HG02571 (cell line): ENCODE data around the gene ASIC4.

Experiments
- ATAC-seq: cut with Tn5 transposase; IDR thresholded peaks from one replicate; pipeline ENCODE4 v1.9.1; 2021; ENCODE audit warnings: mild to moderate bottlenecking, moderate library complexity; ENCODE audit not compliant: unreplicated experiment

Gene ASIC4

GRCh38 chr2:219478916-219479315 lies 35.4 kb upstream of the ASIC4 start:
- ATAC-seq = no peak

GRCh38 chr2:219480004-219480403 lies 34.3 kb upstream of the ASIC4 start:
- ATAC-seq = no peak

- no peak for ATAC-seq
Measured at GRCh38 chr2:219482674-219483405, 31.4 kb upstream of the ASIC4 start.

GRCh38 chr2:219483451-219484342 lies 30.6 kb upstream of the ASIC4 start:
- ATAC-seq = no peak

GRCh38 chr2:219484343-219485200 lies 29.7 kb upstream of the ASIC4 start:
- ATAC-seq = no peak

- no peak for ATAC-seq
Measured at GRCh38 chr2:219485201-219485580, 29.1 kb upstream of the ASIC4 start.

GRCh38 chr2:219486380-219486959 lies 27.8 kb upstream of the ASIC4 start:
- no peak for ATAC-seq

- no peak for ATAC-seq
Measured at GRCh38 chr2:219488149-219488843, 26.0 kb upstream of the ASIC4 start.

- ATAC-seq = no peak
Measured at GRCh38 chr2:219488844-219489194, 25.5 kb upstream of the ASIC4 start.

GRCh38 chr2:219489315-219489714 lies 25.0 kb upstream of the ASIC4 start:
- no peak for ATAC-seq

GRCh38 chr2:219490186-219490585 lies 24.1 kb upstream of the ASIC4 start:
- no peak for ATAC-seq

- no peak for ATAC-seq
Measured at GRCh38 chr2:219490600-219491130, 23.6 kb upstream of the ASIC4 start.

- ATAC-seq = no peak
Measured at GRCh38 chr2:219491278-219491963, 22.9 kb upstream of the ASIC4 start.

- ATAC-seq = no peak
Measured at GRCh38 chr2:219492575-219492974, 21.7 kb upstream of the ASIC4 start.

- no peak for ATAC-seq
Measured at GRCh38 chr2:219493086-219493485, 21.2 kb upstream of the ASIC4 start.

GRCh38 chr2:219494952-219495530 lies 19.2 kb upstream of the ASIC4 start:
- ATAC-seq = no peak

- ATAC-seq = no peak
Measured at GRCh38 chr2:219495531-219496122, 18.7 kb upstream of the ASIC4 start.

- no peak for ATAC-seq
Measured at GRCh38 chr2:219496247-219496824, 17.9 kb upstream of the ASIC4 start.
